GM23338 (cell line): ENCODE data around the gene S100A7A.

Source experiments
- EZH2 ChIP-seq: fragments of 200-600 bp; sonication (generic); IDR thresholded peaks from one replicate; pipeline ENCODE4 v1.8.0; 2017; ENCODE audit warnings: antibody characterized with exemption, mild to moderate bottlenecking, low read depth; ENCODE audit not compliant: unreplicated experiment
- EZH2phosphoT487 ChIP-seq: fragments of 200-600 bp; sonication (generic); IDR thresholded peaks from one replicate; pipeline ENCODE4 v1.8.1; 2018; ENCODE audit warnings: antibody characterized with exemption; ENCODE audit not compliant: unreplicated experiment
- POLR2AphosphoS5 ChIP-seq: IDR thresholded peaks from 2 replicates; pipeline ENCODE4 v1.6.1; 2016; ENCODE audit warnings: antibody characterized with exemption, low read depth
- TF ChIP-seq, protein P1 (sequence below), 2 experiments: fragments of 200-600 bp in 1 of 2; sonication (generic) in 1 of 2; conservative IDR thresholded peaks; 2 replicates each; pipeline versions ENCODE4 v1.5.1 to v1.6.1; 2016 to 2017; ENCODE audit warnings: antibody characterized with exemption in 2 of 2, low read depth in 2 of 2, mild to moderate bottlenecking in 2 of 2, moderate library complexity in 1 of 2

DNA sequence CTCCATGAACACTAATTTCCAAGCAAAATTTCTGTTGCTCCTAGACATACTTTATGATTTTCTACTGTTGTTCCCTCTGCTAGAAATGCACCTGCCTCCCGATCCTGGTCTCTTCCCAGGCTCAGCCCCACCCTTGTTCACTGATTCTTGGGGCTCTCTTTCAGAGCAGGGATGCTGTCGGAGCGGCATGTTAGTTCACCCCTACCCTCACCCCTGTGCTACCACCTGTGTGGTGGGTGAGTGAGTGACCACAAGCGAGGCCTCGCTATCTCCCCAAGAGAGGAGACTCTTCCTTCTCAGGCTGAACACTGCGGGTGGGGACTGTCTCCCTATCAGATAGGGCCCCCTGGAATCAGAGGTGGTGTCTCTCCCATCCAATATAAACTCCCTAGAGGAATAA, 20.5 kb upstream of the S100A7A start:
- TF ChIP-seq, protein P1, sequence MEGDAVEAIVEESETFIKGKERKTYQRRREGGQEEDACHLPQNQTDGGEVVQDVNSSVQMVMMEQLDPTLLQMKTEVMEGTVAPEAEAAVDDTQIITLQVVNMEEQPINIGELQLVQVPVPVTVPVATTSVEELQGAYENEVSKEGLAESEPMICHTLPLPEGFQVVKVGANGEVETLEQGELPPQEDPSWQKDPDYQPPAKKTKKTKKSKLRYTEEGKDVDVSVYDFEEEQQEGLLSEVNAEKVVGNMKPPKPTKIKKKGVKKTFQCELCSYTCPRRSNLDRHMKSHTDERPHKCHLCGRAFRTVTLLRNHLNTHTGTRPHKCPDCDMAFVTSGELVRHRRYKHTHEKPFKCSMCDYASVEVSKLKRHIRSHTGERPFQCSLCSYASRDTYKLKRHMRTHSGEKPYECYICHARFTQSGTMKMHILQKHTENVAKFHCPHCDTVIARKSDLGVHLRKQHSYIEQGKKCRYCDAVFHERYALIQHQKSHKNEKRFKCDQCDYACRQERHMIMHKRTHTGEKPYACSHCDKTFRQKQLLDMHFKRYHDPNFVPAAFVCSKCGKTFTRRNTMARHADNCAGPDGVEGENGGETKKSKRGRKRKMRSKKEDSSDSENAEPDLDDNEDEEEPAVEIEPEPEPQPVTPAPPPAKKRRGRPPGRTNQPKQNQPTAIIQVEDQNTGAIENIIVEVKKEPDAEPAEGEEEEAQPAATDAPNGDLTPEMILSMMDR (conservative IDR thresholded peaks at IDR 0.05; ENCODE audit: low read depth in 2 of 2): no peak
- TF ChIP-seq POLR2AphosphoS5 (no peak), EZH2 (no peak), EZH2phosphoT487 (no peak)
